Body of pancreas (tissue), 4 donors: ENCODE data around the gene ZNF212. TPM values are rescaled to one million over a fixed set of nuclear protein-coding genes. Genes with fewer than 3 reads are reported as not detected.

Experiments
- ATAC-seq: fragments of 150-250 bp; one replicate; pipeline ENCODE4 v1.9.1; 2016
- DNase-seq, 4 donors: peaks; one replicate each; pipeline ENCODE4 v3.0.0-alpha.2; 2019
- H3K27ac ChIP-seq, 4 donors: fragments of 200-600 bp; sonication (generic); 1 replicate in 3 of 4; 2 replicates in 1 of 4; pipeline versions ENCODE4 v1.5.1 to v1.6.1; 2016 to 2019; ENCODE audit warnings: mild to moderate bottlenecking in 1 of 4, mixed read lengths in 1 of 4, moderate library complexity in 1 of 4
- H3K27me3 ChIP-seq, 2 donors: fragments of 200-600 bp; sonication (generic); one replicate each; pipeline ENCODE4 v1.6.0; 2016; ENCODE audit warnings: mild to moderate bottlenecking in 1 of 2
- H3K36me3 ChIP-seq, 2 donors: fragments of 200-600 bp; sonication (generic); replicated peaks in 1 of 2; 2 replicates each; pipeline ENCODE4 v1.5.1; 2016; ENCODE audit warnings: low read depth in 2 of 2; ENCODE audit not compliant: insufficient read depth in 1 of 2
- H3K4me1 ChIP-seq: fragments of 200-600 bp; sonication (generic); one replicate; pipeline ENCODE4 v1.6.0; 2016
- H3K4me3 ChIP-seq, 2 donors: fragments of 200-600 bp; sonication (generic); 1 replicate in 1 of 2; 2 replicates in 1 of 2; pipeline ENCODE4 v1.5.1; 2016 to 2019
- H3K9me3 ChIP-seq, 3 donors: fragments of 200-600 bp; sonication (generic); 1 replicate in 2 of 3; 2 replicates in 1 of 3; pipeline ENCODE4 v1.5.1; 2016
- POLR2A ChIP-seq, 3 donors: fragments of 450-650 bp; IDR thresholded peaks; one replicate each; pipeline ENCODE4 v1.6.1; 2016; ENCODE audit warnings: antibody characterized with exemption in 3 of 3, mild to moderate bottlenecking in 2 of 3
- WGBS, 2 donors: methylation state at CpG; one replicate each; pipeline ENCODE4 v1.1.5; 2017; 5-methylcytosine and 5-hydroxymethylcytosine counted together
- intact Hi-C: fragments of 100-400 bp; cut with DNase I; formaldehyde crosslinking; loops from one replicate; pipeline ENCODE4 v1.15.1; 2023
- total RNA-seq, 2 donors: library from RNA; depleted of rRNA; stranded (reverse); fragments of >200 nt; gene quantifications; one replicate each; pipeline ENCODE4 v1.1.0, GENCODE V29; 2016
- TF ChIP-seq, protein P1 (sequence below), 7 experiments: fragments of 450-650 bp in 4 of 7; fragments of 200-600 bp in 3 of 7; sonication (generic) in 3 of 7; IDR thresholded peaks; one replicate each; pipeline ENCODE4 v1.5.1; 2016 to 2019; ENCODE audit warnings: antibody characterized with exemption in 7 of 7

ZNF212 gene
- total RNA-seq, 2 donors from 2014 or later, result 5.7 to 6.6 TPM

- intact Hi-C loops, result no loop called here
- no peak for TF ChIP-seq POLR2A (IDR thresholded peaks at IDR 0.05)
- TF ChIP-seq, protein P1, sequence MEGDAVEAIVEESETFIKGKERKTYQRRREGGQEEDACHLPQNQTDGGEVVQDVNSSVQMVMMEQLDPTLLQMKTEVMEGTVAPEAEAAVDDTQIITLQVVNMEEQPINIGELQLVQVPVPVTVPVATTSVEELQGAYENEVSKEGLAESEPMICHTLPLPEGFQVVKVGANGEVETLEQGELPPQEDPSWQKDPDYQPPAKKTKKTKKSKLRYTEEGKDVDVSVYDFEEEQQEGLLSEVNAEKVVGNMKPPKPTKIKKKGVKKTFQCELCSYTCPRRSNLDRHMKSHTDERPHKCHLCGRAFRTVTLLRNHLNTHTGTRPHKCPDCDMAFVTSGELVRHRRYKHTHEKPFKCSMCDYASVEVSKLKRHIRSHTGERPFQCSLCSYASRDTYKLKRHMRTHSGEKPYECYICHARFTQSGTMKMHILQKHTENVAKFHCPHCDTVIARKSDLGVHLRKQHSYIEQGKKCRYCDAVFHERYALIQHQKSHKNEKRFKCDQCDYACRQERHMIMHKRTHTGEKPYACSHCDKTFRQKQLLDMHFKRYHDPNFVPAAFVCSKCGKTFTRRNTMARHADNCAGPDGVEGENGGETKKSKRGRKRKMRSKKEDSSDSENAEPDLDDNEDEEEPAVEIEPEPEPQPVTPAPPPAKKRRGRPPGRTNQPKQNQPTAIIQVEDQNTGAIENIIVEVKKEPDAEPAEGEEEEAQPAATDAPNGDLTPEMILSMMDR (IDR thresholded peaks at IDR 0.05), result no peak
- H3K4me1 ChIP-seq, result peaks cover 3% of the 10 kb centered on the region
- no peak overlapping the region for H3K27ac ChIP-seq
- ATAC-seq, result no peak
- DNase-seq, result no peak
- no peak overlapping the region for H3K4me3 ChIP-seq
- peaks cover 0 to 6% of the 10 kb centered on the region in 2 donors for H3K36me3 ChIP-seq
- H3K27me3 ChIP-seq, result no peaks in the 10 kb centered on the region
- no peaks in the 10 kb centered on the region for H3K9me3 ChIP-seq
- 79 to 83% methylated on average over 9 of the region's 9 CpGs for WGBS, 2 donors
Observed at GRCh38 chr7:149292462-149292823, 53.0 kb downstream of the ZNF212 start.

DNA sequence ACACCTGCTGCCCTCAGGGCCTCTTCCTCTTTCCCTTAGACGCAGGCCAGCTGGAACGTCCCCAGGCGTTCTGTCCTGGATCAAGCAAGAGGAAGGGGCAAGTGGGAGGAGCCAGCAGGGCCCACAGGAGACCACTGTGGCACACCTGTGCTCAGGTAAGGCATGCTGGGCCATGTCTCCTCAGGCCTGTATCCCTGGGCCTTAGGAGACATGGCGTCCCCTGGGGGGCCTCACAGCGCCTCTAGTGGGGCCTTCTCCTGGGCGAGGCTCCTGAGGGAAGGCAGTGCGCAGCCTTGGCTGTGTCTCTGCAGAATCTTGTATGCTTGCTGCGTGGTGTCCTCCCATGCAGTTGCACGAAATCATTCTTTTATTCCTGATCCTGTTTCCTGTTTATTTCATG is 53.9 kb downstream of the ZNF212 start:
- H3K27me3 ChIP-seq, result no peaks in the 10 kb centered on the region
- DNase-seq, result no peak
- no peak for TF ChIP-seq POLR2A (IDR thresholded peaks at IDR 0.05)
- TF ChIP-seq, protein P1 (IDR thresholded peaks at IDR 0.05), result no peak
- H3K4me3 ChIP-seq, result no peak overlapping the region
- ATAC-seq, result no peak
- H3K9me3 ChIP-seq, result no peaks in the 10 kb centered on the region
- no peaks in the 10 kb centered on the region for H3K4me1 ChIP-seq
- 93% methylated on average over 7 to 9 of the region's 9 CpGs for whole genome bisulfite sequencing, 2 donors
- peaks cover 0 to 6% of the 10 kb centered on the region in 2 donors for H3K36me3 ChIP-seq
- intact Hi-C loops, result no loop called here
- no peak overlapping the region for H3K27ac ChIP-seq

- WGBS, 2 donors, result 93 to 96% methylated on average over 7 to 15 of the region's 15 CpGs
Observed at GRCh38 chr7:149293946-149294633, 54.6 kb downstream of the ZNF212 start.

DNA sequence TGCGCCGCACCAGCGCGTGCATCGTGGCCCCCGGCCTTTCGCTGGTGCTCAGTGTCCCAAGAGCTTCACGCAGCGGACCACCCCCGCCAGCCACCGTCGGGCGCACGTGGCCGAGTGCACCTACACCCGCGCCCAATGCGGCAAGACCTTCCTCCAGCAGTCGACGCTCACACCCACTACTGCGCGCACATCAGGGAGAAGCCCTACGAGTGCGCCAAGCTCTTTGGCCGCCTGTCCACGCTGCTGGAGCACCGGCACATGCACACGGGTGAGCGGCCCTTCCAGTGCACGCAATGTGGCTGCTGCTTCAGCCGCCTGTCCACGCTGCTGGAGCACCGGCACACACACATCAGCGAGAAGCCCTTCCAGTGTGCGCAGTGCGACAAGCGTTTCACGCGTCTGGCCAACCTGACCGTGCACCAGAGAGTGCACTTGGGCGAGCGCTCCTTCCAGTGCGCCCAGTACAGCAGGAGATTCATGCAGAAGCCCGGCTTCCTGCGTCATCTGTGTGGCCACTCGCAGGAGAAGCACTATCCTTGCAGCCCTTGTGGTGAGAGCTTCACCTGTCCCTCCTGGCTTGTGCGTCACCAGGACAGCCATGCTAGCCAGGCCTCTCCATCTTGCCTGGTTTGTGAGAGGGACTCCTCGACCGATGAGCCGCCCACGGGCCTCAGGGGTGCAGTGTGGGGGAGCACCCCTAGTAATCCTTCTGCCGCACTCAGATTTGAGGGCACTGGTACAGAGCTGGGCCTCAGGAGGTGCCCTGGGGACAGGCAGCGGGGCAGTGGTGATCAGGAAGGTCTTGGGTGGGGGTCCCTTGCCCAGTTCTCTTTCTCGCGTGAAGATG is 55.4 kb downstream of the ZNF212 start:
- Histone ChIP-seq H3K4me3 (no peak overlapping the region), H3K36me3 (peaks cover 0 to 6% of the 10 kb centered on the region in 2 donors), H3K4me1 (no peaks in the 10 kb centered on the region), H3K9me3 (no peaks in the 10 kb centered on the region), H3K27ac (no peak overlapping the region), H3K27me3 (no peaks in the 10 kb centered on the region)
- intact Hi-C loops, result no loop called here
- no peak for ATAC-seq
- WGBS, 2 donors, result 95 to 98% methylated on average over 16 to 48 of the region's 55 CpGs
- DNase-seq, result no peak
- TF ChIP-seq, protein P1 (IDR thresholded peaks at IDR 0.05), result no peak
- no peak for TF ChIP-seq POLR2A (IDR thresholded peaks at IDR 0.05)

More at GRCh38 chr7:149293946-149294633, 54.6 kb downstream of the ZNF212 start:
- intact Hi-C loops, result no loop called here
- ATAC-seq (no peak), DNase-seq (no peak)
- no peak for TF ChIP-seq POLR2A (IDR thresholded peaks at IDR 0.05)
- H3K9me3 ChIP-seq, result no peaks in the 10 kb centered on the region
- no peaks in the 10 kb centered on the region for H3K4me1 ChIP-seq
- no peaks in the 10 kb centered on the region for H3K27me3 ChIP-seq
- H3K4me3 ChIP-seq, result no peak overlapping the region
- H3K36me3 ChIP-seq, result peaks cover 0 to 6% of the 10 kb centered on the region in 2 donors
- H3K27ac ChIP-seq, result no peak overlapping the region

DNA sequence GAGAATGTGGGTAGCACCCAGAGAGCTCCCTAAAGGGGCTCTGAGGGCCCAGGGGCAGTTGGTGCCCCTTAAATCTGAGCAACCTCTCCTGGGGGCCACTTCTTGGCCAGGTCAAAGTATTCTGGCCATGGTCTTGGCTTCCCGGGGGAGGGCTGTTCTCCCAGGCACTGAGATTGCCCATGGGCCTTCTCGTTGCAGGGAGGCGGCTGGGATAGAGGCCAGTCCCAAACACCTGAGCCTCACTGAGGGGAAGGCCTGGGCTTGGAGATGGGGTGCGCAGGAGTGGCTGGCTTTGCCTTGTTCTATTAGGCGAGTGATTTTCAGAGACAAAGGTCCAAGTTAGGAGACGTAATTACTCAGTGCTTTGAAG is 56.0 kb downstream of the ZNF212 start:
- H3K4me3 ChIP-seq, result no peak overlapping the region
- no peaks in the 10 kb centered on the region for H3K4me1 ChIP-seq
- H3K27me3 ChIP-seq, result no peaks in the 10 kb centered on the region
- H3K27ac ChIP-seq, result no peak overlapping the region
- DNase-seq, result no peak
- H3K9me3 ChIP-seq, result no peaks in the 10 kb centered on the region
- peaks cover 0 to 6% of the 10 kb centered on the region in 2 donors for H3K36me3 ChIP-seq
- ATAC-seq, result no peak
- intact Hi-C loops, result no loop called here
- 94 to 96% methylated on average over 3 to 6 of the region's 6 CpGs for WGBS, 2 donors
- no peak for TF ChIP-seq POLR2A (IDR thresholded peaks at IDR 0.05)
- TF ChIP-seq, protein P1 (IDR thresholded peaks at IDR 0.05), result no peak
